ENCODE data around the gene ARHGAP30. TPM values are rescaled to one million over a fixed set of nuclear protein-coding genes. Genes with fewer than 3 reads are reported as not detected.
A peak's percentile ranks its signal among the peaks of the same experiment; 100 is the strongest.

Gene ARHGAP30
- total RNA-seq, 1 experiment from 2014 or later: 0.39 TPM

- peaks cover 5 to 26% of the 10 kb centered on the region in 2 experiments; a peak in 2 of 4 replicates for H3K4me1 ChIP-seq (ENCODE audit: control insufficient read depth in 1 of 2, insufficient read depth in 2 of 2, low read length in 2 of 2)
- peaks cover 14% of the 10 kb centered on the region; the same call in 1 of the 2 replicates for H3K79me2 ChIP-seq (ENCODE audit: insufficient read depth, low read length)
- DNase-seq (ENCODE audit: low read depth, low spot score): no peak
- ChIA-PET CTCF (no interaction called here), RAD21 (ENCODE audit: low non-redundant PET in 1 of 2, low total read pairs in 2 of 2, uncharacterized antibody in 2 of 2, unreplicated experiment in 2 of 2) (no interaction called here), POLR2A (no interaction called here)
- H3K9me2 ChIP-seq (ENCODE audit: insufficient read depth): no peaks in the 10 kb centered on the region
- BruUV-seq (replicated peaks): no TSS peak
- no peak for TF ChIP-seq ATF3 (IDR thresholded peaks at IDR 0.05)
- no peak for TF ChIP-seq RAD21 (IDR thresholded peaks at IDR 0.05; ENCODE audit: low read depth)
- TF ChIP-seq CBX3 (IDR thresholded peaks at IDR 0.05; ENCODE audit: low read depth): no peak
- no peak for TF ChIP-seq ELF1 (IDR thresholded peaks at IDR 0.05; ENCODE audit: borderline replicate concordance, low read depth)
- TF ChIP-seq ZNF274 (IDR thresholded peaks at IDR 0.05; ENCODE audit: low read depth, low read length): 0 out of 2 replicates have a peak, but pooled peaks have one; percentile 31
- no peak overlapping the region for H3K4me2 ChIP-seq (ENCODE audit: low read length)
- no peak overlapping the region for H3K27ac ChIP-seq (ENCODE audit: low read depth, low read length)
- peaks cover 0 to 5% of the 10 kb centered on the region in 2 experiments; a peak in 1 of 4 replicates for H3K9me3 ChIP-seq (ENCODE audit: control insufficient read depth in 1 of 2, insufficient read depth in 1 of 2, low read depth in 1 of 2, low read length in 2 of 2)
- H2AFZ ChIP-seq (ENCODE audit: low read depth, low read length, poor library complexity, severe bottlenecking): no peak overlapping the region
- no peak for ATAC-seq
- H4K20me1 ChIP-seq (ENCODE audit: insufficient read depth): no peaks in the 10 kb centered on the region
- no peak overlapping the region for H3K4me3 ChIP-seq (replicated peaks in 1 of 2; ENCODE audit: low read depth in 1 of 2, low read length in 2 of 2)
- no peaks in the 10 kb centered on the region for H3K27me3 ChIP-seq (ENCODE audit: insufficient read depth, low read length)
- no peaks in the 10 kb centered on the region for H3K36me3 ChIP-seq (ENCODE audit: control insufficient read depth in 1 of 2, insufficient read depth in 2 of 2, low read length in 2 of 2)
- H3K9ac ChIP-seq (ENCODE audit: low read length): no peak overlapping the region
- intact Hi-C loops (cut with micrococcal nuclease): loop anchor here (5.0 kb wide), 1 partner anchor 68 kb away; the partner anchor contains the start of genes NIT1 and PFDN2
Measured at GRCh38 chr1:161048949-161049722, 20.6 kb downstream of the ARHGAP30 start.
